Measurements from ENCODE around the gene CTDNEP1. TPM values are rescaled to one million over a fixed set of nuclear protein-coding genes. Genes with fewer than 3 reads are reported as not detected.

The CTDNEP1 gene
- polyA plus RNA-seq, 1 of the 3 experiments (the other 2 are of a cell fraction) = 111 TPM

GRCh38 chr17:7207120-7208001 is 44.2 kb downstream of the CTDNEP1 start:
- H3K9ac ChIP-seq = no peak overlapping the region
- CTCF ChIA-PET = interaction anchor here (0.5 to 1.4 kb wide), 4 partner anchors 13 to 949 kb away, joined by 3 to 4 read pairs (median 4); partner anchors contain the start of genes ACADVL, DLG4 and DVL2
- peaks cover 8 to 10% of the 10 kb centered on the region in 2 experiments for H3K36me3 ChIP-seq (replicated peaks in 1 of 2; ENCODE audit: control insufficient read depth in 1 of 2, insufficient read depth in 2 of 2, low read length in 1 of 2)
- H3K9me2 ChIP-seq = no peaks in the 10 kb centered on the region
- H3K4me3 ChIP-seq (ENCODE audit: low read depth in 2 of 2, low read length in 1 of 2) = no peak overlapping the region
- peaks cover 4 to 23% of the 10 kb centered on the region in 2 experiments; a peak in 2 of 4 replicates for H3K4me1 ChIP-seq (ENCODE audit: control insufficient read depth in 1 of 2, insufficient read depth in 2 of 2, low read depth in 1 of 2, low read length in 1 of 2)
- no peak overlapping the region for H2AFZ ChIP-seq (ENCODE audit: low read depth)
- no peaks in the 10 kb centered on the region for H3K27me3 ChIP-seq (ENCODE audit: insufficient read depth)
- 92% methylated on average over 24 of the region's 24 CpGs for WGBS (ENCODE audit: low lambda C conversion rate)
- H3K79me2 ChIP-seq (ENCODE audit: insufficient read depth) = peaks cover 40% of the 10 kb centered on the region
- POLR2A ChIA-PET = no interaction called here
- no peak overlapping the region for H3K4me2 ChIP-seq
- TF ChIP-seq TAF1 (IDR thresholded peaks at IDR 0.05; ENCODE audit: borderline replicate concordance, low read depth, low read length) (no peak), FOXM1 (IDR thresholded peaks at IDR 0.05; ENCODE audit: low read depth) (no peak), RAD21 (IDR thresholded peaks at IDR 0.05; ENCODE audit: low read length) (no peak), GABPA (IDR thresholded peaks at IDR 0.05; ENCODE audit: low read depth) (no peak), MXI1 (IDR thresholded peaks at IDR 0.05; ENCODE audit: low read depth, low read length) (no peak), PBX3 (IDR thresholded peaks at IDR 0.05) (no peak), REST (IDR thresholded peaks at IDR 0.05; ENCODE audit: low read depth, low read length) (no peak), TCF12 (IDR thresholded peaks at IDR 0.05) (no peak), FOXJ3 (CRISPR knock-in tag; IDR thresholded peaks at IDR 0.05) (no peak), IRF3 (IDR thresholded peaks at IDR 0.05; ENCODE audit: low read depth, low read length) (no peak), TEAD4 (IDR thresholded peaks at IDR 0.05; ENCODE audit: borderline replicate concordance, insufficient read depth) (no peak), ELF1 (IDR thresholded peaks at IDR 0.05) (no peak), MEF2A (IDR thresholded peaks at IDR 0.05; ENCODE audit: borderline replicate concordance, low read depth) (no peak), ZBTB33 (IDR thresholded peaks at IDR 0.05; ENCODE audit: borderline replicate concordance, low read depth) (no peak), YY1 (IDR thresholded peaks at IDR 0.05; ENCODE audit: low read depth) (no peak), RXRA (IDR thresholded peaks at IDR 0.05; ENCODE audit: borderline replicate concordance, low read depth) (no peak), USF1 (IDR thresholded peaks at IDR 0.05; ENCODE audit: borderline replicate concordance, low read depth) (no peak), RCOR1 (IDR thresholded peaks at IDR 0.05; ENCODE audit: low read length) (no peak), GATA2 (CRISPR knock-in tag; IDR thresholded peaks at IDR 0.05) (no peak), NFIC (IDR thresholded peaks at IDR 0.05; ENCODE audit: borderline replicate concordance) (no peak)
- H3F3A ChIP-seq (replicated peaks; ENCODE audit: insufficient read depth) = peaks cover 3% of the 10 kb centered on the region
- H3K9me3 ChIP-seq = no peaks in the 10 kb centered on the region
- H4K20me1 ChIP-seq (ENCODE audit: insufficient read depth) = peaks cover 34% of the 10 kb centered on the region
- no peak overlapping the region for H3K27ac ChIP-seq (ENCODE audit: low read depth in 2 of 2, low read length in 1 of 2)
- no peak for DNase-seq
